SH-SY5Y (cell line): ENCODE measurements around the gene DNAJC30.

Source experiments
- GATA2 ChIP-seq: IDR thresholded peaks from 2 replicates; pipeline ENCODE4 v1.6.1; 2011; ENCODE audit warnings: mild to moderate bottlenecking, low read depth, low read length
- GATA3 ChIP-seq: IDR thresholded peaks from 2 replicates; pipeline ENCODE4 v1.6.1; 2011; ENCODE audit warnings: low read depth, mild to moderate bottlenecking, low read length, moderate library complexity

- TF ChIP-seq GATA2 (no peak), GATA3 (no peak)
Observed at GRCh38 chr7:73726083-73726466, 42.8 kb upstream of the DNAJC30 start.
